ENCODE results near the gene HDLBP. TPM values are rescaled to one million over a fixed set of nuclear protein-coding genes. Genes with fewer than 3 reads are reported as not detected.

The HDLBP gene
- total RNA-seq, 1 donor from 2014 or later, result 839 TPM

DNA sequence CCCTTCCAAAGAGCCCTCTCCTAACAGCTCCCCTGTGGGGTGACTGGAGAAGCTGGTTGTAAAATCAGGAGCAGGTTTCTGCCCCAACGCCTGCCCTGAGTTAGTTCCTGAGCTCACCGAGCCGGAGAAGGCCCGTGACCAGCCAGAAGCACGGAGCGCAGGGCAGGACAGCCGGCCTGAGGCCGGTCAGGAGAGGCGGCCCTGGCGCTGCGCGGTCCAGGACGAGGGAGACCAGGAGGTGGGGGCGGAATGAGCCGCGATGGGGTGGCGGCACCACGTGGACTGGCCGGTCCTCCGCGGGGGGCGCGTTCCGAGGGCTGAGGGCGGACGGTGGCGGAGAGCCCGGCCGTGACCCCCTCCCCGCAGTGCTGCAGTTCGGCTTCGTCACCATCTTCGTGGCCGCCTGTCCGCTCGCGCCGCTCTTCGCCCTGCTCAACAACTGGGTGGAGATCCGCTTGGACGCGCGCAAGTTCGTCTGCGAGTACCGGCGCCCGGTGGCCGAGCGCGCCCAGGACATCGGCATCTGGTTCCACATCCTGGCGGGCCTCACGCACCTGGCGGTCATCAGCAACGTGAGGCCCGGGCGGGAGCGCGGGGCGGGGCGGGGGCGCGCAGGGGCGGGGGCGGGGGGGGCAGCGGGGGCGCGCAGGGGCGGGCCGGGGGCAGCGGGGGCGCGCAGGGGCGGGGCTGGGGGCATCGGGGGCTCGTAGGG lies 98.0 kb downstream of the HDLBP start:
- TF ChIP-seq, protein P1, sequence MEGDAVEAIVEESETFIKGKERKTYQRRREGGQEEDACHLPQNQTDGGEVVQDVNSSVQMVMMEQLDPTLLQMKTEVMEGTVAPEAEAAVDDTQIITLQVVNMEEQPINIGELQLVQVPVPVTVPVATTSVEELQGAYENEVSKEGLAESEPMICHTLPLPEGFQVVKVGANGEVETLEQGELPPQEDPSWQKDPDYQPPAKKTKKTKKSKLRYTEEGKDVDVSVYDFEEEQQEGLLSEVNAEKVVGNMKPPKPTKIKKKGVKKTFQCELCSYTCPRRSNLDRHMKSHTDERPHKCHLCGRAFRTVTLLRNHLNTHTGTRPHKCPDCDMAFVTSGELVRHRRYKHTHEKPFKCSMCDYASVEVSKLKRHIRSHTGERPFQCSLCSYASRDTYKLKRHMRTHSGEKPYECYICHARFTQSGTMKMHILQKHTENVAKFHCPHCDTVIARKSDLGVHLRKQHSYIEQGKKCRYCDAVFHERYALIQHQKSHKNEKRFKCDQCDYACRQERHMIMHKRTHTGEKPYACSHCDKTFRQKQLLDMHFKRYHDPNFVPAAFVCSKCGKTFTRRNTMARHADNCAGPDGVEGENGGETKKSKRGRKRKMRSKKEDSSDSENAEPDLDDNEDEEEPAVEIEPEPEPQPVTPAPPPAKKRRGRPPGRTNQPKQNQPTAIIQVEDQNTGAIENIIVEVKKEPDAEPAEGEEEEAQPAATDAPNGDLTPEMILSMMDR (IDR thresholded peaks at IDR 0.05), result no peak
- Mint-ChIP-seq H3K36me3 (ENCODE audit: unreplicated experiment) (no peaks in the 10 kb centered on the region), H3K9me3 (ENCODE audit: unreplicated experiment) (no peaks in the 10 kb centered on the region), H3K27me3 (ENCODE audit: unreplicated experiment) (no peaks in the 10 kb centered on the region), H3K4me1 (ENCODE audit: unreplicated experiment) (peaks cover 25% of the 10 kb centered on the region), H3K4me3 (ENCODE audit: unreplicated experiment) (peak overlapping the region; percentile 74), H3K27ac (ENCODE audit: unreplicated experiment) (peak overlapping the region; percentile 86)
- no peak for DNase-seq (ENCODE audit: extremely low spot score, unreplicated experiment)

DNA sequence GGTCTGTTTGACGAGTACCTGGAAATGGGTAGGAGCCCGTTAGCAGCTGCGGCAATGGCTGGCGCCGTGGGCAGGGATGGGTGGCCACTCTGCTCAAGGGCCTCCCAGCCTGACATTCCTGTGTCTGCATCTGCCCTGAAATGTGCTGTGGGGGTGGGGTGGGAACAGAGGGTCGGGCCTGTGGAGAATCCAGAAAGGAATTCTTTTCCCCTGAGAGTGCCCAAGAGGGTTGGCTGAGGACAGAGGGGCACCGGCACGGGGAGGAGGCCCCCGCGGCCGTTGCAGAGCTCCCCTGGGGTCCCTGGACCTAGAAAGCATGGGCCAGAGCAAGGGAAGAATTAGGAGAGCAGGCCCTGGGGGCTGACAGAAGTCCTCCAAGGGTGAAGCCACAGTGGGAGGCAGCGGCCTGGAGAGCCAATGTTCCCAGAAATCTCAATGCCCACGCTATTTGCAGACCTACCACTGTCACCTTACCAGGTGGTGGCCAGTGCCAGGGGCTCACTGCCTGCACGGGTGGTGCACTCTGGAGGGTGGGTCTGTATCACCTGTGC lies 99.2 kb downstream of the HDLBP start:
- Mint-ChIP-seq H3K4me1 (ENCODE audit: unreplicated experiment) (peaks cover 25% of the 10 kb centered on the region), H3K27ac (ENCODE audit: unreplicated experiment) (peak overlapping the region; percentile 41), H3K27me3 (ENCODE audit: unreplicated experiment) (peaks cover 4% of the 10 kb centered on the region), H3K4me3 (ENCODE audit: unreplicated experiment) (peak overlapping the region; percentile 57), H3K9me3 (ENCODE audit: unreplicated experiment) (no peaks in the 10 kb centered on the region), H3K36me3 (ENCODE audit: unreplicated experiment) (no peaks in the 10 kb centered on the region)
- TF ChIP-seq, protein P1 (IDR thresholded peaks at IDR 0.05), result no peak
- no peak for DNase-seq (ENCODE audit: extremely low spot score, unreplicated experiment)

DNA sequence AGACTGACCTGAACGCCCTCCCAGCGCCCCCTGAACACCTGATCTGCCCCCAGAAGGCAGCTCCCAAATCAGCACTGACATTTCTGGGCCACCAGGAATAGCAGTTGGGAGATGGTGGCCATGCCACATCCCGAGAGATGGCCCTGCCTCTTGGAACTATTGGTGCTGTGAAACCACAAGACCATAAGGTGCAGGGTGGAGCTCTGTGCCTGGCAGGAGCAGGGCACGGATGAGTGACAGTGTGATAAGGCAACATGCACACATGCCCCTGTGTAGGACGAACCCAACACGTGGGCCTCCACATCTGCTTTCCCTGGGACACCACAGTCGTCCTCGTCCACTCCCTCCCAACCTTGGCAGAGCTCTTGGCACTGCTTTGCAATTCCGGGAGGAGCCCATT lies 100.1 kb downstream of the HDLBP start:
- TF ChIP-seq, protein P1 (IDR thresholded peaks at IDR 0.05), result no peak

GRCh38 chr2:241214766-241215165 lies 100.7 kb downstream of the HDLBP start:
- TF ChIP-seq, protein P1 (IDR thresholded peaks at IDR 0.05), result no peak
- H3K27me3 Mint-ChIP-seq (ENCODE audit: unreplicated experiment), result peaks cover 4% of the 10 kb centered on the region
- H3K27ac Mint-ChIP-seq (ENCODE audit: unreplicated experiment), result no peak overlapping the region
- no peak overlapping the region for H3K4me3 Mint-ChIP-seq (ENCODE audit: unreplicated experiment)
- H3K36me3 Mint-ChIP-seq (ENCODE audit: unreplicated experiment), result no peaks in the 10 kb centered on the region
- H3K9me3 Mint-ChIP-seq (ENCODE audit: unreplicated experiment), result no peaks in the 10 kb centered on the region
- peaks cover 25% of the 10 kb centered on the region for H3K4me1 Mint-ChIP-seq (ENCODE audit: unreplicated experiment)
- DNase-seq (ENCODE audit: extremely low spot score, unreplicated experiment), result no peak

More for the DNA sequence above, 100.1 kb downstream of the HDLBP start:
- Mint-ChIP-seq H3K27me3 (ENCODE audit: unreplicated experiment) (peaks cover 4% of the 10 kb centered on the region), H3K27ac (ENCODE audit: unreplicated experiment) (no peak overlapping the region), H3K4me1 (ENCODE audit: unreplicated experiment) (peaks cover 25% of the 10 kb centered on the region), H3K4me3 (ENCODE audit: unreplicated experiment) (no peak overlapping the region), H3K36me3 (ENCODE audit: unreplicated experiment) (no peaks in the 10 kb centered on the region), H3K9me3 (ENCODE audit: unreplicated experiment) (no peaks in the 10 kb centered on the region)
- no peak for DNase-seq (ENCODE audit: extremely low spot score, unreplicated experiment)

DNA sequence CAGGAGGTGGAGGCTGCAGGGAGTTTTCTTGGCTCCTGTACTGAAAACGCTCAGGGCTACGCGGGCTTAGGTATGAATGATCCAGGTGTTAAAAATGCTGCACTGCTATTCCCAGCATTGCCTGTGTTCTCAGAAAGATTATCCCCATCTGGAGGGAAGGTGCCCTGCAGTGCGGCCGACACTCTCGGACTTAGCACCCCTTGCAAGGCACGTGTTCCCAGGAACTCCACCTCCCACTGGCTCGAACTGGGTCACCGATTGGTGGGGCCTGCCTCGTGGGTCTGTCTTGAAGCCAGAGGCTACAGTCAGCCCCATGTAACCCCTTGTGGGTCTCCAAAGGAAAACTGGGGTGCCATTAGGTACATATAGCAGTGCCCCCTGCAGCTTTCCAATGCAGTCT lies 101.3 kb downstream of the HDLBP start:
- Mint-ChIP-seq H3K4me3 (ENCODE audit: unreplicated experiment) (no peak overlapping the region), H3K27ac (ENCODE audit: unreplicated experiment) (no peak overlapping the region), H3K27me3 (ENCODE audit: unreplicated experiment) (peaks cover 4% of the 10 kb centered on the region), H3K9me3 (ENCODE audit: unreplicated experiment) (no peaks in the 10 kb centered on the region), H3K4me1 (ENCODE audit: unreplicated experiment) (peaks cover 23% of the 10 kb centered on the region), H3K36me3 (ENCODE audit: unreplicated experiment) (no peaks in the 10 kb centered on the region)
- DNase-seq (ENCODE audit: extremely low spot score, unreplicated experiment), result no peak
- TF ChIP-seq, protein P1 (IDR thresholded peaks at IDR 0.05), result no peak

Data from osteocyte (in vitro differentiated cells).